CD14-positive monocyte (primary cell): Measurements from ENCODE around the gene MYH7. TPM values are rescaled to one million over a fixed set of nuclear protein-coding genes. Genes with fewer than 3 reads are reported as not detected.

Experiments used
- DNase-seq, 3 donors: peaks; one replicate each; pipeline ENCODE4 v3.0.0-alpha.2; 2011 to 2022
- H2AFZ ChIP-seq: 2 replicates; pipeline ENCODE4 v1.6.0; 2012; ENCODE audit warnings: mild to moderate bottlenecking, low read depth, low read length, inconsistent platforms; ENCODE audit not compliant: insufficient read depth, poor library complexity, severe bottlenecking
- H3K27ac ChIP-seq, 2 donors: 1 replicate in 1 of 2; 2 replicates in 1 of 2; pipeline ENCODE4 v1.5.1; 2012 to 2013; ENCODE audit warnings: low read length in 2 of 2, control low read depth in 1 of 2, inconsistent platforms in 1 of 2, low read depth in 1 of 2, mild to moderate bottlenecking in 1 of 2
- H3K27me3 ChIP-seq, 2 donors: one replicate each; pipeline versions ENCODE4 v1.6.0 to v1.6.1; 2011 to 2013; ENCODE audit warnings: low read length in 2 of 2; ENCODE audit not compliant: control insufficient read depth in 2 of 2, insufficient read depth in 2 of 2
- H3K36me3 ChIP-seq, 2 donors: replicated peaks in 1 of 2; 1 replicate in 1 of 2; 2 replicates in 1 of 2; pipeline versions ENCODE4 v1.5.1 to v1.6.1; 2012 to 2013; ENCODE audit warnings: low read length in 2 of 2, control low read depth in 1 of 2, inconsistent platforms in 1 of 2, mild to moderate bottlenecking in 1 of 2; ENCODE audit not compliant: insufficient read depth in 2 of 2, control insufficient read depth in 1 of 2
- H3K4me1 ChIP-seq, 2 donors: 1 replicate in 1 of 2; 2 replicates in 1 of 2; pipeline versions ENCODE4 v1.5.1 to v1.6.1; 2012 to 2013; ENCODE audit warnings: low read length in 2 of 2, control low read depth in 1 of 2, inconsistent platforms in 1 of 2, mild to moderate bottlenecking in 1 of 2, moderate library complexity in 1 of 2; ENCODE audit not compliant: insufficient read depth in 2 of 2, control insufficient read depth in 1 of 2
- H3K4me2 ChIP-seq: replicated peaks from 2 replicates; pipeline ENCODE3; 2012; ENCODE audit warnings: low read length, moderate library complexity, mild to moderate bottlenecking; ENCODE audit not compliant: poor library complexity, severe bottlenecking; ENCODE audit errors: extremely low read depth
- H3K4me3 ChIP-seq, 3 experiments: fragments of 200-600 bp in 1 of 3; sonication (generic) in 1 of 3; replicated peaks in 1 of 3; 1 replicate in 2 of 3; 2 replicates in 1 of 3; pipeline ENCODE4 v1.5.1; 2011 to 2013; ENCODE audit warnings: low read length in 3 of 3, mild to moderate bottlenecking in 3 of 3, control low read depth in 2 of 3, low read depth in 2 of 3, inconsistent platforms in 1 of 3, moderate library complexity in 1 of 3
- H3K79me2 ChIP-seq: 2 replicates; pipeline ENCODE4 v1.6.0; 2012; ENCODE audit warnings: mild to moderate bottlenecking, control low read depth, inconsistent platforms, low read length, moderate library complexity; ENCODE audit not compliant: insufficient read depth
- H3K9ac ChIP-seq: 2 replicates; pipeline ENCODE4 v1.6.0; 2017; ENCODE audit warnings: low read length, mild to moderate bottlenecking; ENCODE audit not compliant: insufficient read depth, poor library complexity, severe bottlenecking
- H3K9me3 ChIP-seq, 2 donors: replicated peaks in 1 of 2; 1 replicate in 1 of 2; 2 replicates in 1 of 2; pipeline versions ENCODE4 v1.5.1 to v1.6.1; 2012 to 2013; ENCODE audit warnings: low read length in 2 of 2, control low read depth in 1 of 2; ENCODE audit not compliant: control insufficient read depth in 1 of 2, insufficient read depth in 1 of 2
- H4K20me1 ChIP-seq: 2 replicates; pipeline ENCODE4 v1.6.0; 2012; ENCODE audit warnings: mild to moderate bottlenecking, low read length, control low read depth, moderate library complexity; ENCODE audit not compliant: insufficient read depth
- H3K27ac Mint-ChIP-seq, 7 donors: one replicate each; pipeline ENCODE4 v1.8.0; 2020; ENCODE audit warnings: mild to moderate bottlenecking in 7 of 7, mixed read lengths in 7 of 7, moderate library complexity in 6 of 7, inconsistent platforms in 2 of 7
- H3K27me3 Mint-ChIP-seq, 3 donors: one replicate each; pipeline ENCODE4 v1.8.0; 2021 to 2022; ENCODE audit warnings: low read depth in 3 of 3, mild to moderate bottlenecking in 3 of 3, mixed read lengths in 3 of 3, moderate library complexity in 3 of 3, inconsistent platforms in 1 of 3
- H3K36me3 Mint-ChIP-seq, 2 donors: one replicate each; pipeline ENCODE4 v1.8.0; 2020; ENCODE audit warnings: mixed read lengths in 2 of 2, inconsistent platforms in 1 of 2, mild to moderate bottlenecking in 1 of 2
- H3K4me1 Mint-ChIP-seq: one replicate; pipeline ENCODE4 v1.8.0; 2020; ENCODE audit warnings: mild to moderate bottlenecking, mixed read lengths
- H3K4me3 Mint-ChIP-seq, 2 donors: one replicate each; pipeline ENCODE4 v1.8.0; 2020; ENCODE audit warnings: mild to moderate bottlenecking in 2 of 2, mixed read lengths in 2 of 2, moderate library complexity in 1 of 2
- H3K9me3 Mint-ChIP-seq, 7 donors: one replicate each; pipeline ENCODE4 v1.8.0; 2020 to 2022; ENCODE audit warnings: mixed read lengths in 7 of 7, mild to moderate bottlenecking in 6 of 7, moderate library complexity in 6 of 7, inconsistent platforms in 2 of 7
- WGBS: methylation state at CpG from one replicate; pipeline ENCODE4 v1.1.5; 2013; ENCODE audit warnings: missing lambda C conversion rate; ENCODE audit not compliant: insufficient coverage; 5-methylcytosine and 5-hydroxymethylcytosine counted together
- intact Hi-C, 2 donors: fragments of 100-400 bp; cut with micrococcal nuclease; formaldehyde crosslinking; loops; one replicate each; pipeline versions ENCODE4 v1.15.0 to v1.15.1; 2023
- polyA plus RNA-seq, 3 donors: library from polyadenylated mRNA; depleted of rRNA in 1 of 3; unstranded in 2 of 3; stranded (reverse) in 1 of 3; fragments of 300-500 nt in 2 of 3; fragments of >200 nt in 1 of 3; fragmentation: Illumina TruSeq in 2 of 3; gene quantifications; 1 replicate in 2 of 3; 2 replicates in 1 of 3; pipeline ENCODE4 v1.2.3, GENCODE V29; 2012 to 2021
- TF ChIP-seq, protein P1 (sequence below): fragments of 200-600 bp; IDR thresholded peaks from one replicate; pipeline ENCODE4 v1.8.0; 2022; ENCODE audit warnings: antibody characterized with exemption, mild to moderate bottlenecking

The MYH7 gene
- polyA plus RNA-seq, 3 donors = not detected

DNA sequence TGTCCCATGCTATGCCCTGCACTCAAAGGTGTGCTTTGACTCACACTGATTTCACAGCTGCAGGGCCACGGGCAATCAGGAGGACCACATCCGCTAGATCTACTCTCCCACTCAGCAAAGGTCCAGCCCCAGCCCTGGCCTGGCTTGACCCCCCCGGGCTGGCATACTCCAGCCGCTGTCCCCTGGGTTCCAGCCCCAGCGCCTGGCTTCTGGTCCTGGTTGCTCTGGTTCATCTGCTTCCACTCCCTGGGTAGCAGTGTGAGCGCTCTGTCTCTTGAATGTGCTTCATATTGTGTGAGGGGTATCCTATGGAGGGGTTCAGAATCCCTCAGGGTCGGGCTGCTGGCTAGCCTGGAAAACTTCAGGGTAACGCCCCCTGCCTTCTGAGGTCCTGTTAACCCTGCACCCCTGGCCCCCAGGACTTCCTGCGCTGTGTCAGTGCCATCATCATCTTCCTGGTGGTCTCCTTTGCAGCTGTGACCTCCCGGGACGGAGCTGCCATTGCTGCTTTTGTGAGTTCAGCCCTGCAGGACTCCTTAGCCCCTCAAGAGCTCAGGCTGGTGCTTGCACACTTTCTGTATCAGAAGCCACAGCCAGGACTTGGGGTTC is 56.7 kb downstream of the MYH7 start:
- TF ChIP-seq, protein P1, sequence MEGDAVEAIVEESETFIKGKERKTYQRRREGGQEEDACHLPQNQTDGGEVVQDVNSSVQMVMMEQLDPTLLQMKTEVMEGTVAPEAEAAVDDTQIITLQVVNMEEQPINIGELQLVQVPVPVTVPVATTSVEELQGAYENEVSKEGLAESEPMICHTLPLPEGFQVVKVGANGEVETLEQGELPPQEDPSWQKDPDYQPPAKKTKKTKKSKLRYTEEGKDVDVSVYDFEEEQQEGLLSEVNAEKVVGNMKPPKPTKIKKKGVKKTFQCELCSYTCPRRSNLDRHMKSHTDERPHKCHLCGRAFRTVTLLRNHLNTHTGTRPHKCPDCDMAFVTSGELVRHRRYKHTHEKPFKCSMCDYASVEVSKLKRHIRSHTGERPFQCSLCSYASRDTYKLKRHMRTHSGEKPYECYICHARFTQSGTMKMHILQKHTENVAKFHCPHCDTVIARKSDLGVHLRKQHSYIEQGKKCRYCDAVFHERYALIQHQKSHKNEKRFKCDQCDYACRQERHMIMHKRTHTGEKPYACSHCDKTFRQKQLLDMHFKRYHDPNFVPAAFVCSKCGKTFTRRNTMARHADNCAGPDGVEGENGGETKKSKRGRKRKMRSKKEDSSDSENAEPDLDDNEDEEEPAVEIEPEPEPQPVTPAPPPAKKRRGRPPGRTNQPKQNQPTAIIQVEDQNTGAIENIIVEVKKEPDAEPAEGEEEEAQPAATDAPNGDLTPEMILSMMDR = no peak
- Mint-ChIP-seq H3K36me3 (no peaks in the 10 kb centered on the region), H3K27me3 (peaks cover 3 to 13% (median 10%) of the 10 kb centered on the region in 3 donors), H3K4me1 (no peaks in the 10 kb centered on the region), H3K4me3 (no peak overlapping the region), H3K9me3 (peaks cover 0 to 1% (median 0%) of the 10 kb centered on the region in 7 donors), H3K27ac (no peak overlapping the region)
- Histone ChIP-seq H3K27ac (no peak overlapping the region), H4K20me1 (no peaks in the 10 kb centered on the region), H2AFZ (no peak overlapping the region), H3K9ac (no peak overlapping the region), H3K4me2 (no peak overlapping the region), H3K9me3 (no peaks in the 10 kb centered on the region), H3K4me3 (no peak overlapping the region), H3K36me3 (no peaks in the 10 kb centered on the region), H3K27me3 (no peaks in the 10 kb centered on the region), H3K4me1 (no peaks in the 10 kb centered on the region), H3K79me2 (no peaks in the 10 kb centered on the region)
- 91% methylated on average over 11 of the region's 11 CpGs for WGBS
- DNase-seq = no peak
- intact Hi-C loops = no loop called here

DNA sequence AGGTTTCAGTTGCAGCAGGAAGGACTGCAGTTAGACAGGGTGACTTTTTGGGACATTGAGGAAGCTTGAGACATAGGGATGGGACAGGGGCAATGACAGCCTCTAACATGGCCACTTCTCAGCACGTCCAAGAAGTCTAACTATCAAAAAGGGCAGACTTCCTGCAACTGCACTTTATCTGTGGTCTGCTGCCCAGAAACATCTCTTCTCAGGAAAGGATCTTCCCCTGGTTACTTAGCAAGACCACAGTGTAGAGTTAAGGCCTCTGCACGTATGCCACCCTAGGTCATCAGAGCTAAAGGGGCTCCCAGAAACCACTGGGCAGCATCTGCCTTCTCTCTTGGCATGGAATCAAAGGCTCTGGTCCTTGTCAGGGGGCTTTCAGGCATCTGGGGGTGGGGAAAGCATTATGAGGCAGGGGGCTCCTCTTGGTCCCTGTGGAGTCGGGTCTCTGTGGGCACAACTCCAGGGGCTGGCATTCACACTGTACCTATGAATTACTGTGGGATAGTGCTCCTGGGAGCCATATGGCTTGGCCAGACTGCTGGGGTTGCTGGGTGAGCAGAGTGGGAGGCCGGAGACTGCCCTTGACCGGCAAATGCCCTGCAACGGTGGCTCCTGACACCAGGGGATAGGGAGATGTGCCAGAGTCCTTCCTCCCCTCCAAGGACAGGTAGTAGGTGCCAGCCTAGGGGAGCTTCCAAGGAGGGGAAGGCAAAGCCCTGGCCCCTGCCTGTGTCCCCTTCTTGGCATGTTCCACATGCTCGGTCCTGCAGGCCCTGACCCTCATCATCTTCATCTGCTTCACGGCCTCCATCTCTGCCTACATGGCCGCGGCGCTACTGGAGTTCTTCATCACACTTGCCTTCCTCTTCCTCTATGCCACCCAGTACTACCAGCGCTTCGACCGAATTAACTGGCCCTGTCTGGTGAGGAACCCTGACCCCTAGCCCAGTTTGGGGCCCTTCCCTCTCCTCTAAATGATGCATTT is 57.6 kb downstream of the MYH7 start:
- Mint-ChIP-seq H3K27ac (no peak overlapping the region), H3K9me3 (peaks cover 0 to 1% (median 0%) of the 10 kb centered on the region in 7 donors), H3K27me3 (peaks cover 3 to 13% (median 11%) of the 10 kb centered on the region in 3 donors), H3K4me1 (no peaks in the 10 kb centered on the region), H3K4me3 (no peak overlapping the region), H3K36me3 (no peaks in the 10 kb centered on the region)
- Histone ChIP-seq H3K27ac (no peak overlapping the region), H3K9me3 (no peaks in the 10 kb centered on the region), H3K79me2 (no peaks in the 10 kb centered on the region), H4K20me1 (no peaks in the 10 kb centered on the region), H3K4me1 (no peaks in the 10 kb centered on the region), H2AFZ (no peak overlapping the region), H3K4me2 (no peak overlapping the region), H3K36me3 (no peaks in the 10 kb centered on the region), H3K27me3 (no peaks in the 10 kb centered on the region), H3K4me3 (no peak overlapping the region), H3K9ac (no peak overlapping the region)
- TF ChIP-seq, protein P1 = no peak
- intact Hi-C loops = loop anchor here in 1 of 2 donors (2.0 kb wide), 1 partner anchor 113 kb away; no protein-coding TSS in a partner anchor
- WGBS = 81% methylated on average over 9 of the region's 14 CpGs
- DNase-seq = no peak
